HL-60 (cell line): Measurements from ENCODE around the gene SNX8.
"Not testable (repeated sequence)": the region's sequence is repeated elsewhere in the genome, so short reads cannot be mapped to it uniquely, and the experiment has no call there.

Source experiments
- DNase-seq, 2 experiments: peaks; one replicate each; pipeline ENCODE4 v3.0.0-alpha.2; 2010 to 2020; ENCODE audit warnings: low read depth in 1 of 2, low spot score in 1 of 2
- H3K27ac ChIP-seq: fragments of 250-450 bp; sonication (Bioruptor Pico); replicated peaks from 2 replicates; pipeline ENCODE4 v1.5.1; 2020; ENCODE audit warnings: mild to moderate bottlenecking, moderate library complexity
- H3K27me3 ChIP-seq: fragments of 250-450 bp; sonication (Bioruptor Pico); 2 replicates; pipeline ENCODE4 v1.5.1; 2021; ENCODE audit warnings: mild to moderate bottlenecking, moderate library complexity; ENCODE audit not compliant: insufficient read depth, poor library complexity, severe bottlenecking
- H3K4me3 ChIP-seq: replicated peaks from 2 replicates; pipeline ENCODE4 v1.5.1; 2011; ENCODE audit warnings: mild to moderate bottlenecking, control low read depth, low read length; ENCODE audit not compliant: insufficient read depth
- GABPA ChIP-seq: IDR thresholded peaks from 2 replicates; pipeline ENCODE4 v1.6.1; 2012; ENCODE audit warnings: low read depth
- POLR2AphosphoS5 ChIP-seq: IDR thresholded peaks from 2 replicates; pipeline ENCODE4 v1.6.1; 2012; ENCODE audit warnings: low read depth
- SPI1 ChIP-seq: IDR thresholded peaks from 2 replicates; pipeline ENCODE4 v1.6.1; 2012; ENCODE audit warnings: low read depth, mild to moderate bottlenecking, borderline replicate concordance
- TF ChIP-seq, protein P1 (sequence below): IDR thresholded peaks from 2 replicates; pipeline ENCODE4 v1.6.1; 2012; ENCODE audit warnings: low read depth; ENCODE audit not compliant: insufficient replicate concordance
- TF ChIP-seq, protein P2 (sequence below): IDR thresholded peaks from one replicate; pipeline ENCODE4 v1.5.1; 2011; ENCODE audit warnings: low read length, control low read depth, inconsistent platforms; ENCODE audit not compliant: insufficient read depth

SNX8 gene

DNA sequence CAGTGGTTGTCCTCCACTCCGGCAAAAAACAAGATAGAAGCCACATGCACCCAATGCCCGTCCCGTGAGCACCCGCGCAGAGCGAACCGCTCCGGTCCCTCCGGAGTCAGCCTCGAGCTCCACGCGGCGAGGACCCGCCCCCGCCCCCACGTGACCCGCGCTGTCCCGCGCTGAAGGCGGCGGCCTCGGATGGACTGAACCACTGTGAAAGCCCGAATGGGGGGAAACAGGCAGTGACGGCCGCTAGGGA, 39.6 kb upstream of the SNX8 start:
- Histone ChIP-seq H3K4me3 (peak overlapping the region; percentile 49), H3K27ac (peak overlapping the region; percentile 100), H3K27me3 (no peaks in the 10 kb centered on the region)
- TF ChIP-seq POLR2AphosphoS5 (peak; percentile 89), SPI1 (no peak)
- DNase-seq = peak; percentile 89 to 93

- TF ChIP-seq SPI1 (no peak), POLR2AphosphoS5 (no peak), GABPA (no peak)
- TF ChIP-seq, protein P1, sequence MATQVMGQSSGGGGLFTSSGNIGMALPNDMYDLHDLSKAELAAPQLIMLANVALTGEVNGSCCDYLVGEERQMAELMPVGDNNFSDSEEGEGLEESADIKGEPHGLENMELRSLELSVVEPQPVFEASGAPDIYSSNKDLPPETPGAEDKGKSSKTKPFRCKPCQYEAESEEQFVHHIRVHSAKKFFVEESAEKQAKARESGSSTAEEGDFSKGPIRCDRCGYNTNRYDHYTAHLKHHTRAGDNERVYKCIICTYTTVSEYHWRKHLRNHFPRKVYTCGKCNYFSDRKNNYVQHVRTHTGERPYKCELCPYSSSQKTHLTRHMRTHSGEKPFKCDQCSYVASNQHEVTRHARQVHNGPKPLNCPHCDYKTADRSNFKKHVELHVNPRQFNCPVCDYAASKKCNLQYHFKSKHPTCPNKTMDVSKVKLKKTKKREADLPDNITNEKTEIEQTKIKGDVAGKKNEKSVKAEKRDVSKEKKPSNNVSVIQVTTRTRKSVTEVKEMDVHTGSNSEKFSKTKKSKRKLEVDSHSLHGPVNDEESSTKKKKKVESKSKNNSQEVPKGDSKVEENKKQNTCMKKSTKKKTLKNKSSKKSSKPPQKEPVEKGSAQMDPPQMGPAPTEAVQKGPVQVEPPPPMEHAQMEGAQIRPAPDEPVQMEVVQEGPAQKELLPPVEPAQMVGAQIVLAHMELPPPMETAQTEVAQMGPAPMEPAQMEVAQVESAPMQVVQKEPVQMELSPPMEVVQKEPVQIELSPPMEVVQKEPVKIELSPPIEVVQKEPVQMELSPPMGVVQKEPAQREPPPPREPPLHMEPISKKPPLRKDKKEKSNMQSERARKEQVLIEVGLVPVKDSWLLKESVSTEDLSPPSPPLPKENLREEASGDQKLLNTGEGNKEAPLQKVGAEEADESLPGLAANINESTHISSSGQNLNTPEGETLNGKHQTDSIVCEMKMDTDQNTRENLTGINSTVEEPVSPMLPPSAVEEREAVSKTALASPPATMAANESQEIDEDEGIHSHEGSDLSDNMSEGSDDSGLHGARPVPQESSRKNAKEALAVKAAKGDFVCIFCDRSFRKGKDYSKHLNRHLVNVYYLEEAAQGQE = no peak
- TF ChIP-seq, protein P2, sequence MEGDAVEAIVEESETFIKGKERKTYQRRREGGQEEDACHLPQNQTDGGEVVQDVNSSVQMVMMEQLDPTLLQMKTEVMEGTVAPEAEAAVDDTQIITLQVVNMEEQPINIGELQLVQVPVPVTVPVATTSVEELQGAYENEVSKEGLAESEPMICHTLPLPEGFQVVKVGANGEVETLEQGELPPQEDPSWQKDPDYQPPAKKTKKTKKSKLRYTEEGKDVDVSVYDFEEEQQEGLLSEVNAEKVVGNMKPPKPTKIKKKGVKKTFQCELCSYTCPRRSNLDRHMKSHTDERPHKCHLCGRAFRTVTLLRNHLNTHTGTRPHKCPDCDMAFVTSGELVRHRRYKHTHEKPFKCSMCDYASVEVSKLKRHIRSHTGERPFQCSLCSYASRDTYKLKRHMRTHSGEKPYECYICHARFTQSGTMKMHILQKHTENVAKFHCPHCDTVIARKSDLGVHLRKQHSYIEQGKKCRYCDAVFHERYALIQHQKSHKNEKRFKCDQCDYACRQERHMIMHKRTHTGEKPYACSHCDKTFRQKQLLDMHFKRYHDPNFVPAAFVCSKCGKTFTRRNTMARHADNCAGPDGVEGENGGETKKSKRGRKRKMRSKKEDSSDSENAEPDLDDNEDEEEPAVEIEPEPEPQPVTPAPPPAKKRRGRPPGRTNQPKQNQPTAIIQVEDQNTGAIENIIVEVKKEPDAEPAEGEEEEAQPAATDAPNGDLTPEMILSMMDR = no peak
- H3K27ac ChIP-seq = peak overlapping the region; percentile 100
- no peak for DNase-seq
- H3K27me3 ChIP-seq = no peaks in the 10 kb centered on the region
- H3K4me3 ChIP-seq = peak overlapping the region; percentile 49
Measured at GRCh38 chr7:2353113-2353935, 39.1 kb upstream of the SNX8 start.

DNA sequence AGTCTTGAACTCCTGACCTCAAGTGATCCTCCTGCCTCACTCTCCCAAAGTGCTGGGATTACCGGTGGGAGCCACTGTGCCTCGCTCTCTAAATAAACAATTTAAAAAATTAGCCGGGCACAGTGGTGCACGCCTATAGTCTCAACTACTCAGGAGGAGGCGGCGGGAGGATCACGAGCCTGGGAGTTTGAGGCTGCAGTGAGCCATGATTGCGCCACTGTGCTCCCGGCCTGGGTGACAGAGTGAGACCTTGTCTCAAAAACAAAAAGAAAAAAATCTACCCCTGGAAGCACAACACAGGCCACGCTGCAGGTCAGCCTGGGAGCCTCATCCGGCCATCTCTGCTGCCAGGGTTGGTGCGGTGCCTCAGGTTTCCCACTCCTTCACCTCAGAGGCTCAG, 36.6 kb upstream of the SNX8 start:
- Histone ChIP-seq H3K27me3 (no peaks in the 10 kb centered on the region), H3K4me3 (no peak overlapping the region), H3K27ac (no peak overlapping the region)
- TF ChIP-seq SPI1 = no peak
- TF ChIP-seq, protein P1 = no peak
- no peak for TF ChIP-seq POLR2AphosphoS5
- TF ChIP-seq, protein P2 = no peak
- no peak for TF ChIP-seq GABPA
- DNase-seq = peak in 1 of 2 experiments; percentile 25

- no peak overlapping the region for H3K27ac ChIP-seq
- no peak overlapping the region for H3K4me3 ChIP-seq
- H3K27me3 ChIP-seq = no peaks in the 10 kb centered on the region
- TF ChIP-seq POLR2AphosphoS5 (no peak), GABPA (no peak), SPI1 (no peak)
- TF ChIP-seq, protein P2 = no peak
- TF ChIP-seq, protein P1 = no peak
- no peak for DNase-seq
Measured at GRCh38 chr7:2350055-2350454, 35.8 kb upstream of the SNX8 start.

GRCh38 chr7:2347351-2348063, 33.3 kb upstream of the SNX8 start:
- H3K27me3 ChIP-seq, H3K4me3 ChIP-seq, H3K27ac ChIP-seq, DNase-seq: not testable (repeated sequence)
